GM12878 (cell line): ENCODE measurements around the gene PLEKHN1. TPM values are rescaled to one million over a fixed set of nuclear protein-coding genes. Genes with fewer than 3 reads are reported as not detected.

Source experiments
- ATAC-seq: fragments of 200-7000 bp; cut with Tn5 transposase; 3 replicates; pipeline ENCODE4 v1.9.1; 2020; ENCODE audit warnings: mild to moderate bottlenecking, moderate library complexity
- BruUV-seq: library from RNA; stranded (reverse); fragments of 400-500 nt; replicated peaks from 2 replicates; lab custom pipeline; 2021; lab: Mats Ljungman, UMichigan
- CTCF ChIA-PET: fragments of 300-600 bp; sonication (Branson Sonifier 250); formaldehyde crosslinking; extraction: SDS; loops from one replicate; lab custom pipeline; 2021; ENCODE audit warnings: inconsistent platforms; lab: Yijun Ruan, JAX
- POLR2A ChIA-PET: fragments of 350-600 bp; formaldehyde crosslinking; extraction: SDS; loops from one replicate; lab custom pipeline; 2021; ENCODE audit warnings: inconsistent platforms; lab: Charles Lee
- RAD21 ChIA-PET: fragments of 300-600 bp; sonication (Branson Sonifier 250); formaldehyde crosslinking; loops from one replicate; lab custom pipeline; 2023; ENCODE audit warnings: antibody characterized with exemption; ENCODE audit not compliant: unreplicated experiment; lab: Charles Lee
- SMC1A ChIA-PET: fragments of 300-600 bp; sonication (Branson Sonifier 250); formaldehyde crosslinking; loops from one replicate; lab custom pipeline; 2023; ENCODE audit not compliant: unreplicated experiment, uncharacterized antibody; lab: Charles Lee
- DNase-seq: peaks from one replicate; pipeline ENCODE4 v3.0.0-alpha.2; 2011; ENCODE audit warnings: low read depth, low spot score
- FAIRE-seq: peaks from 3 replicates; lab custom pipeline; 2011; peaks lifted over from hg19 to GRCh38; lab: Jason Lieb, UNC
- H2AFZ ChIP-seq: 2 replicates; pipeline ENCODE4 v1.6.0; 2011; ENCODE audit warnings: low read depth, low read length, control low read depth; ENCODE audit not compliant: control insufficient read depth
- H3K27ac ChIP-seq: 2 replicates; pipeline ENCODE4 v1.5.1; 2011; ENCODE audit warnings: control low read depth; ENCODE audit not compliant: control insufficient read depth, insufficient read depth
- H3K27me3 ChIP-seq, 2 experiments: replicated peaks in 1 of 2; 2 replicates each; pipeline versions ENCODE4 v1.6.0 to v1.6.1; 2011; ENCODE audit warnings: low read length in 1 of 2; ENCODE audit not compliant: control insufficient read depth in 2 of 2, insufficient read depth in 2 of 2
- H3K36me3 ChIP-seq, 2 experiments: 2 replicates each; pipeline ENCODE4 v1.5.1; 2011; ENCODE audit warnings: low read length in 1 of 2; ENCODE audit not compliant: control insufficient read depth in 2 of 2, insufficient read depth in 2 of 2
- H3K4me1 ChIP-seq: 2 replicates; pipeline ENCODE4 v1.6.1; 2011; ENCODE audit warnings: mild to moderate bottlenecking, low read length, moderate library complexity, mixed read lengths; ENCODE audit not compliant: control insufficient read depth, insufficient read depth
- H3K4me2 ChIP-seq: 2 replicates; pipeline ENCODE4 v1.6.0; 2011; ENCODE audit warnings: control low read depth; ENCODE audit not compliant: control insufficient read depth, insufficient read depth
- H3K4me3 ChIP-seq: fragments of 200-600 bp; sonication (generic); 2 replicates; pipeline ENCODE4 v1.5.1; 2016
- H3K79me2 ChIP-seq: 2 replicates; pipeline ENCODE4 v1.6.0; 2011; ENCODE audit warnings: low read length; ENCODE audit not compliant: control insufficient read depth, insufficient read depth
- H3K9ac ChIP-seq: 2 replicates; pipeline ENCODE4 v1.8.0; 2011; ENCODE audit warnings: low read length, control low read depth, mixed read lengths; ENCODE audit not compliant: control insufficient read depth, insufficient read depth
- H3K9me3 ChIP-seq: replicated peaks from 3 replicates; pipeline ENCODE4 v1.5.1; 2011; ENCODE audit warnings: mild to moderate bottlenecking, low read length; ENCODE audit not compliant: control insufficient read depth, insufficient read depth
- H4K20me1 ChIP-seq: 2 replicates; pipeline ENCODE4 v1.6.0; 2011; ENCODE audit not compliant: control insufficient read depth, insufficient read depth
- CEBPZ ChIP-seq: fragments of 150-350 bp; IDR thresholded peaks from 2 replicates; pipeline ENCODE4 v1.6.1; 2016; ENCODE audit warnings: low read depth, low read length
- E2F4 ChIP-seq: IDR thresholded peaks from 2 replicates; pipeline ENCODE4 v1.6.1; 2012; ENCODE audit warnings: low read depth, low read length, improper control_type of control experiment
- E4F1 ChIP-seq: fragments of 450-650 bp; IDR thresholded peaks from 2 replicates; pipeline ENCODE4 v1.6.1; 2018; ENCODE audit warnings: borderline replicate concordance, mild to moderate bottlenecking; ENCODE audit not compliant: partially characterized antibody
- GABPA ChIP-seq: IDR thresholded peaks from 2 replicates; pipeline ENCODE4 v1.6.1; 2014; ENCODE audit warnings: antibody characterized with exemption, low read depth, mild to moderate bottlenecking, inconsistent platforms
- IRF3 ChIP-seq: fragments of 450-650 bp; IDR thresholded peaks from 2 replicates; pipeline ENCODE4 v1.6.1; 2014; ENCODE audit warnings: mild to moderate bottlenecking
- IRF4 ChIP-seq: IDR thresholded peaks from 2 replicates; pipeline ENCODE4 v1.6.1; 2011; ENCODE audit warnings: low read depth, low read length
- MAX ChIP-seq: IDR thresholded peaks from 2 replicates; pipeline ENCODE4 v1.6.1; 2012; ENCODE audit warnings: low read depth, low read length, improper control_type of control experiment
- MLLT1 ChIP-seq: fragments of 450-650 bp; IDR thresholded peaks from 2 replicates; pipeline ENCODE4 v1.6.1; 2016; ENCODE audit warnings: mild to moderate bottlenecking
- PAX5 ChIP-seq: IDR thresholded peaks from 2 replicates; pipeline ENCODE4 v1.6.1; 2011; ENCODE audit warnings: low read depth, low read length, borderline replicate concordance
- RBBP5 ChIP-seq: fragments of 200-600 bp; sonication (generic); conservative IDR thresholded peaks from 2 replicates; pipeline ENCODE4 v1.6.1; 2016
- RELB ChIP-seq: fragments of 450-650 bp; IDR thresholded peaks from 2 replicates; pipeline ENCODE4 v1.6.1; 2017; ENCODE audit warnings: low read depth, mild to moderate bottlenecking, moderate library complexity
- TARDBP ChIP-seq: IDR thresholded peaks from 2 replicates; pipeline ENCODE4 v1.6.1; 2016; ENCODE audit warnings: borderline replicate concordance
- WGBS: methylation state at CpG from one replicate; pipeline ENCODE4 v1.1.6; 2016; ENCODE audit warnings: low lambda C conversion rate; ENCODE audit not compliant: insufficient replicate concordance, insufficient coverage; ENCODE audit errors: missing lambda C conversion rate; 5-methylcytosine and 5-hydroxymethylcytosine counted together
- in situ Hi-C: fragments of 300-500 bp; cut with MboI; formaldehyde crosslinking; loops from 9 replicates; pipeline ENCODE4 v1.14.3; 2018; ENCODE audit warnings: mixed read lengths
- intact Hi-C: fragments of 100-400 bp; cut with micrococcal nuclease; formaldehyde crosslinking; loops from one replicate; pipeline ENCODE4 v1.14.2; 2022; ENCODE audit not compliant: unreplicated experiment
- polyA plus RNA-seq, 11 experiments: library from polyadenylated mRNA; depleted of rRNA in 4 of 11; unstranded in 6 of 11; stranded (reverse) in 5 of 11; fragments of >200 nt; fragmentation: Nextera tagmentation in 4 of 11; fragmentation: Illumina TruSeq in 1 of 11; extraction: Ambion mirVana in 4 of 11; extraction: Trizol in 1 of 11; gene quantifications; 1 replicate in 1 of 11; 2 replicates in 10 of 11; pipeline versions ENCODE4 v1.2.1 to v1.2.3, GENCODE V29; 2011 to 2016; ENCODE audit warnings: inconsistent platforms in 2 of 11, missing spikeins in 2 of 11, low read depth in 1 of 11
- total RNA-seq, 4 experiments: library from RNA; depleted of rRNA in 3 of 4; stranded (reverse); fragments of >200 nt in 3 of 4; fragmentation: Illumina TruSeq in 1 of 4; extraction: Trizol in 1 of 4; gene quantifications; 2 replicates each; pipeline versions ENCODE4 v1.2.1 to v1.2.3, GENCODE V29; 2013 to 2021

Gene PLEKHN1
- total and polyA plus RNA-seq, 10 of the 15 experiments (the other 5 are each of a cell fraction or from before 2014, with no cell fraction given): 0.04 to 0.26 (median 0.18) TPM; not detected in 6

GRCh38 chr1:1011396-1011949 is 45.2 kb downstream of the PLEKHN1 start:
- Histone ChIP-seq H3K79me2 (peaks cover 22% of the 10 kb centered on the region), H3K36me3 (no peaks in the 10 kb centered on the region), H3K27ac (no peak overlapping the region), H3K9ac (no peak overlapping the region), H3K4me1 (peaks cover 12% of the 10 kb centered on the region), H3K27me3 (no peaks in the 10 kb centered on the region), H3K9me3 (peaks cover 2% of the 10 kb centered on the region; the same call in 1 of the 3 replicates), H3K4me3 (no peak overlapping the region), H3K4me2 (no peak overlapping the region), H2AFZ (no peak overlapping the region), H4K20me1 (no peaks in the 10 kb centered on the region)
- in situ Hi-C loops: no loop called here
- no TSS peak for BruUV-seq
- CTCF ChIA-PET: interaction anchor here (1.2 to 4.1 kb wide), 2 partner anchors 9 to 28 kb away, joined by 3 to 37 read pairs; no protein-coding TSS in a partner anchor
- FAIRE-seq (no peak), DNase-seq (no peak), ATAC-seq (no peak)
- SMC1A ChIA-PET: no interaction called here
- RAD21 ChIA-PET: no interaction called here
- POLR2A ChIA-PET: interaction anchor here (4.0 kb wide), 1 partner anchor 8 kb away, joined by 22 read pairs; no protein-coding TSS in a partner anchor
- 20% methylated on average over 14 of the region's 14 CpGs for WGBS
- intact Hi-C loops: no loop called here
- TF ChIP-seq MAX: no peak
- TF ChIP-seq E4F1: no peak
- no peak for TF ChIP-seq IRF4
- TF ChIP-seq PAX5: no peak
- TF ChIP-seq RBBP5: no peak
- no peak for TF ChIP-seq TARDBP
- no peak for TF ChIP-seq RELB
- no peak for TF ChIP-seq IRF3
- TF ChIP-seq GABPA: no peak
- TF ChIP-seq CEBPZ: no peak
- TF ChIP-seq E2F4: no peak
- no peak for TF ChIP-seq MLLT1
